A549 (cell line): ENCODE results near the gene EFNA5. TPM values are rescaled to one million over a fixed set of nuclear protein-coding genes. Genes with fewer than 3 reads are reported as not detected.

Experiments
- ATAC-seq, 2 experiments: fragments of 200-7000 bp in 1 of 2; fragments of >200 bp in 1 of 2; cut with Nextera tagmentation in 1 of 2; cut with Tn5 transposase in 1 of 2; 3 replicates each; pipeline versions ENCODE4 v1.8.0 to v1.9.1; 2018 to 2020; ENCODE audit warnings: mild to moderate bottlenecking in 1 of 2, moderate library complexity in 1 of 2
- CTCF ChIA-PET: fragments of 300-600 bp; sonication (Branson Sonifier 250); formaldehyde crosslinking; extraction: SDS; loops from one replicate; lab custom pipeline; 2021; ENCODE audit warnings: antibody characterized with exemption, inconsistent platforms; lab: Yijun Ruan, JAX
- POLR2A ChIA-PET: fragments of 350-600 bp; formaldehyde crosslinking; extraction: SDS; loops from one replicate; lab custom pipeline; 2021; ENCODE audit warnings: antibody characterized with exemption, inconsistent platforms; lab: Yijun Ruan, JAX
- DNase-seq, 2 experiments: peaks; one replicate each; pipeline versions ENCODE4 v3.0.0 to v3.0.0-alpha.2; 2011 to 2016; ENCODE audit warnings: low read depth in 1 of 2, low spot score in 1 of 2
- FAIRE-seq: peaks from 2 replicates; lab custom pipeline; 2011; peaks lifted over from hg19 to GRCh38; lab: Jason Lieb, UNC
- H3K27ac ChIP-seq, 2 experiments: fragments of >200 bp; sonication (Bioruptor Twin); formaldehyde crosslinking; 3 replicates each; pipeline ENCODE4 v1.5.1; 2016 to 2017
- H3K4me1 ChIP-seq: fragments of >200 bp; sonication (Bioruptor Twin); formaldehyde crosslinking; 3 replicates; pipeline ENCODE4 v1.6.1; 2016
- H3K4me2 ChIP-seq: fragments of >200 bp; sonication (Bioruptor Twin); formaldehyde crosslinking; 3 replicates; pipeline ENCODE4 v1.6.1; 2016
- H3K4me3 ChIP-seq: fragments of >200 bp; sonication (Bioruptor Twin); formaldehyde crosslinking; 3 replicates; pipeline ENCODE4 v1.5.1; 2016
- H3K9me3 ChIP-seq: fragments of >200 bp; sonication (Bioruptor Twin); formaldehyde crosslinking; 3 replicates; pipeline ENCODE4 v1.6.1; 2016
- ATOH8 ChIP-seq: fragments of 250-450 bp; sonication (Bioruptor Pico); IDR thresholded peaks from 2 replicates; pipeline ENCODE4 v1.5.0; 2020; ENCODE audit warnings: low read depth, mild to moderate bottlenecking, moderate library complexity
- BCL3 ChIP-seq: fragments of >200 bp; sonication (Bioruptor Twin); formaldehyde crosslinking; IDR thresholded peaks from 3 replicates; pipeline ENCODE4 v1.6.1; 2016
- BHLHE40 ChIP-seq: IDR thresholded peaks from 2 replicates; pipeline ENCODE4 v1.6.1; 2012; ENCODE audit warnings: low read depth, low read length, inconsistent platforms
- CHD2 ChIP-seq: fragments of 150-350 bp; IDR thresholded peaks from 2 replicates; pipeline ENCODE4 v1.6.1; 2014; ENCODE audit warnings: low read length; ENCODE audit not compliant: partially characterized antibody
- CHD4 ChIP-seq: fragments of 200-600 bp; sonication (generic); IDR thresholded peaks from 2 replicates; pipeline ENCODE4 v1.6.1; 2016; ENCODE audit warnings: antibody characterized with exemption, mild to moderate bottlenecking, borderline replicate concordance
- EP300 ChIP-seq, 2 experiments: fragments of >200 bp; sonication (Bioruptor Twin); formaldehyde crosslinking; IDR thresholded peaks; 2 replicates in 1 of 2; 3 replicates in 1 of 2; pipeline ENCODE4 v1.6.1; 2016 to 2017
- FOXS1 ChIP-seq: fragments of 250-450 bp; sonication (Bioruptor Pico); IDR thresholded peaks from 2 replicates; pipeline ENCODE4 v1.5.0; 2020; ENCODE audit warnings: mild to moderate bottlenecking, moderate library complexity
- HDAC2 ChIP-seq: fragments of 200-600 bp; sonication (generic); IDR thresholded peaks from 2 replicates; pipeline ENCODE4 v1.6.1; 2016
- HEYL ChIP-seq: fragments of 250-450 bp; sonication (Bioruptor Pico); IDR thresholded peaks from 2 replicates; pipeline ENCODE4 v1.8.0; 2021; ENCODE audit warnings: mild to moderate bottlenecking, moderate library complexity
- HMGXB4 ChIP-seq: fragments of 250-450 bp; sonication (Bioruptor Pico); IDR thresholded peaks from 2 replicates; pipeline ENCODE4 v1.5.0; 2021; ENCODE audit warnings: mild to moderate bottlenecking, moderate library complexity, borderline replicate concordance
- JUN ChIP-seq, 2 experiments: fragments of >200 bp; sonication (Bioruptor Twin); formaldehyde crosslinking; IDR thresholded peaks; 2 replicates in 1 of 2; 3 replicates in 1 of 2; pipeline ENCODE4 v1.6.1; 2016 to 2017
- MAFK ChIP-seq: fragments of 450-650 bp; IDR thresholded peaks from 2 replicates; pipeline ENCODE4 v1.6.1; 2014; ENCODE audit not compliant: partially characterized antibody
- MAX ChIP-seq: IDR thresholded peaks from 2 replicates; pipeline ENCODE4 v1.6.1; 2012
- MAZ ChIP-seq: fragments of 150-350 bp; IDR thresholded peaks from 2 replicates; pipeline ENCODE4 v1.6.1; 2014; ENCODE audit warnings: antibody characterized with exemption, low read depth, low read length, borderline replicate concordance
- NFE2L2 ChIP-seq: fragments of 150-350 bp; conservative IDR thresholded peaks from 2 replicates; pipeline ENCODE4 v1.6.1; 2014; ENCODE audit warnings: low read length
- NR3C1 ChIP-seq: fragments of >200 bp; sonication (Bioruptor Twin); formaldehyde crosslinking; IDR thresholded peaks from 3 replicates; pipeline ENCODE4 v1.6.1; 2017
- PBX3 ChIP-seq: IDR thresholded peaks from 2 replicates; pipeline ENCODE4 v1.6.1; 2012
- POLR2AphosphoS2 ChIP-seq: conservative IDR thresholded peaks from 2 replicates; pipeline ENCODE4 v1.6.1; 2012; ENCODE audit warnings: low read length, improper control_type of control experiment, inconsistent platforms
- RARB ChIP-seq: fragments of 250-450 bp; sonication (Bioruptor Pico); IDR thresholded peaks from 2 replicates; pipeline ENCODE4 v1.8.0; 2021; ENCODE audit warnings: mild to moderate bottlenecking, moderate library complexity
- TFCP2L1 ChIP-seq: fragments of 250-450 bp; sonication (Bioruptor Pico); IDR thresholded peaks from 2 replicates; pipeline ENCODE4 v1.5.0; 2021; ENCODE audit warnings: mild to moderate bottlenecking
- ZFP36 ChIP-seq: fragments of 450-650 bp; IDR thresholded peaks from 2 replicates; pipeline ENCODE4 v1.6.1; 2014; ENCODE audit warnings: borderline replicate concordance; ENCODE audit not compliant: partially characterized antibody
- WGBS: methylation state at CpG from one replicate; pipeline ENCODE4 v1.1.6; 2017; ENCODE audit errors: missing lambda C conversion rate; 5-methylcytosine and 5-hydroxymethylcytosine counted together
- polyA plus RNA-seq, 4 experiments: library from polyadenylated mRNA; depleted of rRNA in 3 of 4; stranded (reverse); fragments of >200 nt; fragmentation: RNase III in 1 of 4; extraction: RNeasy Plus Mini Kit Qiagen cat#74134 plus additional on column Dnase treatment in 1 of 4; gene quantifications; 2 replicates in 3 of 4; 3 replicates in 1 of 4; pipeline ENCODE4 v1.2.3, GENCODE V29; 2011 to 2017

Gene EFNA5
- polyA plus RNA-seq, 2 of the 4 experiments (the other 2 are of a cell fraction) = 8.5 to 20.7 TPM

- no peak for TF ChIP-seq RARB (CRISPR knock-in tag)
- TF ChIP-seq JUN (IDR thresholded peaks at IDR 0.05) = no peak
- no peak for TF ChIP-seq BCL3
- TF ChIP-seq NR3C1 = no peak
- no peak for TF ChIP-seq CHD2
- no peak for TF ChIP-seq EP300 (IDR thresholded peaks at IDR 0.05)
- TF ChIP-seq HEYL = no peak
- no peak for TF ChIP-seq HDAC2
- no peak for TF ChIP-seq FOXS1 (CRISPR knock-in tag)
- no peak for TF ChIP-seq POLR2AphosphoS2
- no peak for TF ChIP-seq BHLHE40
- TF ChIP-seq MAZ = no peak
- TF ChIP-seq CHD4 = no peak
- no peak for TF ChIP-seq HMGXB4 (CRISPR knock-in tag)
- TF ChIP-seq MAX = no peak
- TF ChIP-seq ATOH8 (CRISPR knock-in tag) = no peak
- no peak for TF ChIP-seq PBX3
- Histone ChIP-seq H3K4me2 (no peak overlapping the region), H3K4me1 (no peaks in the 10 kb centered on the region), H3K27ac (no peak overlapping the region; a peak in 1 of 6 replicates), H3K4me3 (no peak overlapping the region), H3K9me3 (no peaks in the 10 kb centered on the region)
- ATAC-seq (no peak), FAIRE-seq (no peak), DNase-seq (no peak)
- CTCF ChIA-PET = no interaction called here
- POLR2A ChIA-PET = no interaction called here
- WGBS = 69% methylated on average over 1 of the region's 1 CpG
These were observed 339.4 kb downstream of the EFNA5 start for GRCh38 chr5:107331312-107331711.

GRCh38 chr5:107330903-107331302 lies 339.8 kb downstream of the EFNA5 start:
- CTCF ChIA-PET = no interaction called here
- H3K4me3 ChIP-seq = no peak overlapping the region
- DNase-seq = no peak
- FAIRE-seq = peak; percentile 7
- no peaks in the 10 kb centered on the region for H3K9me3 ChIP-seq
- H3K27ac ChIP-seq = no peak overlapping the region
- H3K4me2 ChIP-seq = no peak overlapping the region
- H3K4me1 ChIP-seq = no peaks in the 10 kb centered on the region
- TF ChIP-seq TFCP2L1 (no peak), ATOH8 (CRISPR knock-in tag) (no peak), NFE2L2 (no peak), HDAC2 (no peak), MAFK (peak; percentile 4), ZFP36 (no peak)
- TF ChIP-seq, all 56 proteins: peak for 1
- no peak for ATAC-seq
- POLR2A ChIA-PET = no interaction called here
- WGBS = 92% methylated on average over 9 of the region's 9 CpGs
